ENCODE results near the gene PDE4D.

- TF ChIP-seq E2F4 (CRISPR knock-in tag; IDR thresholded peaks at IDR 0.05; ENCODE audit: borderline replicate concordance, low read depth) (no peak), CTCF (IDR thresholded peaks at IDR 0.05) (no peak), ZNF121 (CRISPR knock-in tag; IDR thresholded peaks at IDR 0.05) (no peak), CREM (CRISPR knock-in tag; IDR thresholded peaks at IDR 0.05) (no peak), KAT7 (CRISPR knock-in tag; IDR thresholded peaks at IDR 0.05; ENCODE audit: borderline replicate concordance) (no peak), HMGA2 (CRISPR knock-in tag; IDR thresholded peaks at IDR 0.05) (no peak)
Observed at GRCh38 chr5:59021286-59021673, 872.2 kb downstream of the PDE4D start.
